Measurements from ENCODE around the gene MAOA.

MAOA gene

DNA sequence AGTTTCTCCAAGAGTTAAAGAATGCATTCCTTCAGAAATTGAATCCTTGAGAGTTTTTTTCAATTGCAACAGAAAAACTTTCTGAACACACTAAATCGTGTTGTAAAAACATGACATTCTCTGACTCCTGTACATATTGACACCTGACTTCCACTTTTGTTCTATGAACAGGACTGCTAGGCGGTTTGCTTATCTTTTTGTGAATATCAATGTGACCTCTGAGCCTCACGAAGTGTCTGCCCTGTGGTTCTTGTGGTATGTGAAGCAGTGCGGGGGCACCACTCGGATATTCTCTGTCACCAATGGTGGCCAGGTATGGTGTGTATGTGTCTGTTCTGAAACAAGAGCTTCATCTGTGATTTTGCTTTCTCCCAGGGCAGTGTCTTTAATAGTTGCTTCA lies 71.9 kb downstream of the MAOA start:
- Histone ChIP-seq H3K4me1 (ENCODE audit: insufficient read depth, poor library complexity, severe bottlenecking) (no peaks in the 10 kb centered on the region), H3K36me3 (ENCODE audit: low read depth) (no peaks in the 10 kb centered on the region), H3K27ac (ENCODE audit: poor library complexity, severe bottlenecking) (no peak overlapping the region), H3K9me3 (ENCODE audit: severe bottlenecking) (no peaks in the 10 kb centered on the region), H3K4me3 (ENCODE audit: severe bottlenecking) (no peak overlapping the region), H3K27me3 (ENCODE audit: insufficient read depth, poor library complexity, severe bottlenecking) (no peaks in the 10 kb centered on the region)
- no peak for ATAC-seq (ENCODE audit: low read depth)
- DNase-seq (ENCODE audit: low spot score) = no peak
- TF ChIP-seq, protein P1, sequence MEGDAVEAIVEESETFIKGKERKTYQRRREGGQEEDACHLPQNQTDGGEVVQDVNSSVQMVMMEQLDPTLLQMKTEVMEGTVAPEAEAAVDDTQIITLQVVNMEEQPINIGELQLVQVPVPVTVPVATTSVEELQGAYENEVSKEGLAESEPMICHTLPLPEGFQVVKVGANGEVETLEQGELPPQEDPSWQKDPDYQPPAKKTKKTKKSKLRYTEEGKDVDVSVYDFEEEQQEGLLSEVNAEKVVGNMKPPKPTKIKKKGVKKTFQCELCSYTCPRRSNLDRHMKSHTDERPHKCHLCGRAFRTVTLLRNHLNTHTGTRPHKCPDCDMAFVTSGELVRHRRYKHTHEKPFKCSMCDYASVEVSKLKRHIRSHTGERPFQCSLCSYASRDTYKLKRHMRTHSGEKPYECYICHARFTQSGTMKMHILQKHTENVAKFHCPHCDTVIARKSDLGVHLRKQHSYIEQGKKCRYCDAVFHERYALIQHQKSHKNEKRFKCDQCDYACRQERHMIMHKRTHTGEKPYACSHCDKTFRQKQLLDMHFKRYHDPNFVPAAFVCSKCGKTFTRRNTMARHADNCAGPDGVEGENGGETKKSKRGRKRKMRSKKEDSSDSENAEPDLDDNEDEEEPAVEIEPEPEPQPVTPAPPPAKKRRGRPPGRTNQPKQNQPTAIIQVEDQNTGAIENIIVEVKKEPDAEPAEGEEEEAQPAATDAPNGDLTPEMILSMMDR (IDR thresholded peaks at IDR 0.05; ENCODE audit: poor library complexity, severe bottlenecking) = no peak

DNA sequence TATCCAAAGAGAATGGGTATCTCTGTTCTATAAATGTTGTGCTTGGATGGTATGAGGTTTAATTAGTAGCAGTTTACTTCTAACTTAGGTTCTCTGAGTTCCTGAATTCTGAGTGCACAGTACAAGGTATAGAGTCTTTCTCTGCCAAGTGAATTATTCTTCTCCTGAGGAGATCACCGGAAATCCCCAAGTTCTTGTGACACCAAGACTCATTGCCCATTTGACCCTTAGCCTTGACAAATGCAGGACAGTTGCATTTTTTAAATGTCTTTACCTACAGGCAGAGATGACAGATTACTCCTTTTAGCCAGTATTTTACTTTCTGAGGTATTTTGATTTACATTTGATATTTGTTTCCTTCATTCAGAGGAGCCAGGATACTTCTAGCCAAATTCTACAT lies 72.9 kb downstream of the MAOA start:
- TF ChIP-seq, protein P1 (IDR thresholded peaks at IDR 0.05; ENCODE audit: poor library complexity, severe bottlenecking) = no peak
- Histone ChIP-seq H3K27ac (ENCODE audit: poor library complexity, severe bottlenecking) (no peak overlapping the region), H3K4me3 (ENCODE audit: severe bottlenecking) (no peak overlapping the region), H3K4me1 (ENCODE audit: insufficient read depth, poor library complexity, severe bottlenecking) (no peaks in the 10 kb centered on the region), H3K36me3 (ENCODE audit: low read depth) (no peaks in the 10 kb centered on the region), H3K9me3 (ENCODE audit: severe bottlenecking) (no peaks in the 10 kb centered on the region), H3K27me3 (ENCODE audit: insufficient read depth, poor library complexity, severe bottlenecking) (no peaks in the 10 kb centered on the region)
- DNase-seq (ENCODE audit: low spot score) = no peak
- no peak for ATAC-seq (ENCODE audit: low read depth)

DNA sequence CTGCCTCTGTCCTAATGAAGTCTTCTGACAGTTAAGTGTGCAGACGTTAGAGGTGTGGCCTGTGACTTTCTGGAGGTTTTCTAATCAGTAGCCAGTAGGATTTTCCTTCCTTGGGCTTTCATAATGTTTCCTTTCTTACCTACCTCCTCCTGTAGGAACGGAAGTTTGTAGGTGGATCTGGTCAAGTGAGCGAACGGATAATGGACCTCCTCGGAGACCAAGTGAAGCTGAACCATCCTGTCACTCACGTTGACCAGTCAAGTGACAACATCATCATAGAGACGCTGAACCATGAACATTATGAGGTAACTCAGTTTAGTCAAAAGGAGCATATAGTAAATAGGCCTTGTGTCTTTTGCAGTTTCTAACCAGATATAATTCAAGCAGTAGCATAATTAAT lies 75.0 kb downstream of the MAOA start:
- H3K36me3 ChIP-seq (ENCODE audit: low read depth) = no peaks in the 10 kb centered on the region
- no peaks in the 10 kb centered on the region for H3K4me1 ChIP-seq (ENCODE audit: insufficient read depth, poor library complexity, severe bottlenecking)
- no peaks in the 10 kb centered on the region for H3K27me3 ChIP-seq (ENCODE audit: insufficient read depth, poor library complexity, severe bottlenecking)
- H3K4me3 ChIP-seq (ENCODE audit: severe bottlenecking) = no peak overlapping the region
- TF ChIP-seq, protein P1 (IDR thresholded peaks at IDR 0.05; ENCODE audit: poor library complexity, severe bottlenecking) = no peak
- ATAC-seq (ENCODE audit: low read depth) = no peak
- H3K9me3 ChIP-seq (ENCODE audit: severe bottlenecking) = no peaks in the 10 kb centered on the region
- no peak overlapping the region for H3K27ac ChIP-seq (ENCODE audit: poor library complexity, severe bottlenecking)
- no peak for DNase-seq (ENCODE audit: low spot score)

DNA sequence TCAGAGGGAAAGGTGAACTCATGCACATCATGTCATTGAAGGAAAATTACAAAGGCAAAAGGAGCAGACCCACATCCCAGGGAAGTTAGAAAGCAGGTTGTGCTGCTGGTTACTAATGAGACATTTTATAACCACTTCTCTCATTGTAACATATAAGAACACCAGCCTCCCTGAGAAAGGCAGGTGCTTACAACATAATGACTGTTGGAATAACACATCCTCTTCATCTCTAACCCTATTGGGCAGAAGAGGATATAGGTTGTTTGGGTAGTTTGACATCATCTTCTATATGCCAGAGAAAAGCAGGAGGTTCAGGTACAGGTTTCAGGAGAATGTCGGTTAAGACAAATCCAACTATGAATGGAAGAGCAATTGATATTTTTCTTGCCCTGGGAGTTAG lies 77.6 kb downstream of the MAOA start:
- H3K27me3 ChIP-seq (ENCODE audit: insufficient read depth, poor library complexity, severe bottlenecking) = no peaks in the 10 kb centered on the region
- H3K36me3 ChIP-seq (ENCODE audit: low read depth) = no peaks in the 10 kb centered on the region
- no peaks in the 10 kb centered on the region for H3K9me3 ChIP-seq (ENCODE audit: severe bottlenecking)
- no peak overlapping the region for H3K27ac ChIP-seq (ENCODE audit: poor library complexity, severe bottlenecking)
- DNase-seq (ENCODE audit: low spot score) (no peak), ATAC-seq (ENCODE audit: low read depth) (no peak)
- no peaks in the 10 kb centered on the region for H3K4me1 ChIP-seq (ENCODE audit: insufficient read depth, poor library complexity, severe bottlenecking)
- TF ChIP-seq, protein P1 (IDR thresholded peaks at IDR 0.05; ENCODE audit: poor library complexity, severe bottlenecking) = no peak
- no peak overlapping the region for H3K4me3 ChIP-seq (ENCODE audit: severe bottlenecking)

DNA sequence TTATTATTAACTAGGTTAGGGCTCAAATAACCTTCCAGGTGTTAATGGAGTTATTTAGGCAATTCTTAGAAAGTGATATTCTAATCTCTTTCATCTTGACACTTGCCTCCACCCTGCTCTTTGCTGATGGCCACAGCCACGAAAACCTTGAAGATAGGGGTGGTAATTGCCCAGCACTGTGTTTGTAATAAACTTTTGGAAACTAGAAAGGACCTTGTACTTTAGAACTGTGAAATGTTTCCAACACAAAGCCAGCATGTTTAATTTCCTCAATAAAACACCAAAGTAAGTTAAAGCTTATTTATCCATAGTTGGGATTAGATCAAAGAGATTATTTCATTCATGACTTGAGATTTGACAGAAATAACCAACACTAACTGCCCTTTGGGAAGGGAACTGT lies 78.3 kb downstream of the MAOA start:
- DNase-seq (ENCODE audit: low spot score) = no peak
- no peaks in the 10 kb centered on the region for H3K4me1 ChIP-seq (ENCODE audit: insufficient read depth, poor library complexity, severe bottlenecking)
- H3K4me3 ChIP-seq (ENCODE audit: severe bottlenecking) = no peak overlapping the region
- H3K9me3 ChIP-seq (ENCODE audit: severe bottlenecking) = no peaks in the 10 kb centered on the region
- TF ChIP-seq, protein P1 (IDR thresholded peaks at IDR 0.05; ENCODE audit: poor library complexity, severe bottlenecking) = no peak
- no peaks in the 10 kb centered on the region for H3K36me3 ChIP-seq (ENCODE audit: low read depth)
- no peak overlapping the region for H3K27ac ChIP-seq (ENCODE audit: poor library complexity, severe bottlenecking)
- ATAC-seq (ENCODE audit: low read depth) = no peak
- no peaks in the 10 kb centered on the region for H3K27me3 ChIP-seq (ENCODE audit: insufficient read depth, poor library complexity, severe bottlenecking)
